Fibroblast of skin of abdomen (primary cell): ENCODE measurements around the gene TACO1.

Experiments used
- DNase-seq: peaks from one replicate; pipeline ENCODE4 v3.0.0-alpha.2; 2013

TACO1 gene

DNA sequence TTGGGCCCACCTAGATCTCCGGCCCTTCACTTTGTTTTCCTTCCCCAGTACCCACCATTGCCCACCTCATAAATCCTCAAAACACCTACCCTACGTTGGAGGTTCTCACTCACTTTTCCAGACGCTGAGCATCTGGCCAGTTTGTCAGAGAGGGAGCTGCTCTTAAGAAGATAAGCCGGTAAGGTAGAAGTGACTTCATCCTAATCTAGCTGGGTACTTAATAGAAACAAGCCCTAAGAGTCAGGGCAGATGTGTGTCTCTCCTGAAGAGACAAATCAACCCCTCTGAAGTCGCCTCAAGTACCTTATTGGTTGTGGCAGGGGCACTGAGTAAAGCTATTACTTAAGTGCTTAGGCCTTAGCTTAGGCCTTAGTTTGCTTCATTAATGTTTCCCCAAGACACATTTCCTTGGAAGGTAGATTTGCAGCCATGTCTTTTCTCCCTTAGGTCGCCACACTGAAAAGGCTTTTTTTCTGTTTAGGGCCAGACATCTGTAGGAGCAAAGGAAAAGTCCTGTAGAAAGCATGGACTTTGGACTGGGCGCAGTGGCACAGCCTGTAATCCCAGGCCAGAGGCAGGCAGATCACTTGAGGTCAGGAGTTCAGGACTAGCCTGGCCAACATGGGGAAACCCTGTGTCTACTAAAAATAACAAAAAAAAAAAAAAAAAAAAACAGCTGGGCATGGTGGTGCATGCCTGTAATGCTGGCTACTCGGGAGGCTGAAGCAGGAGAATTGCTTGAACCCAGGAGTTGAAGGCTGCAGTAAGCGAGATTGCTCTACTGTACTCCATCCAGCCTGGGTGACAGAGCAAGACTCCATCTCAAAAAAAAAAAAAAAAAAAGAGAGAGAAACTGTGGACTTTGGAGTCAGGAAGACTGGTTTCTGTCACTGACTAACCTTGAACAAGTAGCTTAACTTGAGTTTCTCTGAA lies 1.0 kb downstream of the TACO1 start:
- DNase-seq, result no peak

DNA sequence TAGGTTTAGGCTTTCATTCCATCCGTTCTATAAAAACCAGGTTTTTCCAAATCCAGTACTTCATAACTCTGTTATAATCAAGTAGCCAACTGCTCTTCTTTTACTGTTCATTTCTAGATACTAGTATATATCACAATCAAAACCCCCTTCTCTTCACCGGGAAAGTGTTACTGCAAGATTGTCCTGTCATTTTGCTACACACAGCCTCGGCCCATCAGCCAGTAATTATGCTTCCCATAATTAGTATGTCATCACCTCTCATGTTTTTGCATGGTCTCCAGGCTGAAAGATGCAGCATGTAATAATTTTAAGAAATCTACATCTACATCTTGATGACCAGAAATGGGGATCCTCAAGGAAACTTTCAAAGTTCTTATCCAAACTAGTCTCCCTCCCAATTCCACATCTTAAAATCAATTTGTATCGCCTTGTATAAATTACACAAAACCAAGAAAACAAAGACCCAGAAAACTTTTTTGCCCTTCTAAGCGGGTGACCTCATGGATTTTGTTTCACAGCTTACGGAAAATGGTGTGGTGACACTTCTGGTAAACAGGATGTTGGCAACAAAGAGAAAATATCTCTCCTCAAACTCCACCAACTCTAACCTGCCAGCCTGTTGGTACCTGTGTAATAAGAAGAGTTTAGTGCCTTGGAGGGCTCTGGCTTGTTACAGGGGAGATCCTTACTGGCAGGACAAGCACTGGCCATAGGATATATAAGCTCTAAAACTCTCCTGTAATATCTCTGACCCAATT lies 9.3 kb downstream of the TACO1 start:
- DNase-seq, result no peak

DNA sequence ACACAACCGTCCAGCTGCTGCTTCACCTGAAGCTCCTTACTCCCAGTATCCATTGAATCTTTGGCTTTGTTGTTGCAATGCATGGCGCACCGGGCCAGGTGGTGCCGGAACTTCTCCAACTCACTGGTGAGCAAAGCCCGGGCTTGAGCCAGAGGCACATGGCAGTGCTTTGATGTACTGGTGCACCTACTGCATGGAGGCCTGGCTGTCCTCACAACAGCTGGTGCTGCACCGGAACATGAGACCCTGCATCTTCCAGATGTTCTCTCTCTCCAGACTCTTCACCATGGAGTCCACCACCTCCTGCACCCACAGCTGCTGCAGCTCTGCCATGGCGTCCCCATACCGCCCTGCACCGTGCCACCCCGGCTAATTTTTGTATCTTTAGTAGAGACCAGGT lies 10.2 kb downstream of the TACO1 start:
- DNase-seq, result no peak

DNA sequence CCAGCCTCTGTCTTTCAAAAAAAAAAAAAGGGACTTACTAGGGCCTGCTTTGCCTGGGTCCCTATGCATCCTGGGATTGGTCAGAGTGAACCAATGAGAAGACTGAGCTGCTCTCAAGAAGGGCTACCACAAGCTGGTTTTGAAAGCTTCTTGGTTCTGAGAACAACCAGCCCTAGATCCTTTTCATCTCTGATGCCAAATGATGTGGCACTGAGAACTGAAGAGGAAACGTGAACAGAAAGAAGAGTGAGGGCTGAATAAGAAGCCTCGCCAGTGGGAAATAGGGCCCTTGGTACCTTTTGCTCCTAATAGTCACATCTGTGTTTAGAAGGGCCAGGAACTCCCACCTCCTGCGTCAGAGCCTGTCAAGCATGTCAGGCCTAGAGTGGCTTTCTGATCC lies 10.7 kb downstream of the TACO1 start:
- no peak for DNase-seq

DNA sequence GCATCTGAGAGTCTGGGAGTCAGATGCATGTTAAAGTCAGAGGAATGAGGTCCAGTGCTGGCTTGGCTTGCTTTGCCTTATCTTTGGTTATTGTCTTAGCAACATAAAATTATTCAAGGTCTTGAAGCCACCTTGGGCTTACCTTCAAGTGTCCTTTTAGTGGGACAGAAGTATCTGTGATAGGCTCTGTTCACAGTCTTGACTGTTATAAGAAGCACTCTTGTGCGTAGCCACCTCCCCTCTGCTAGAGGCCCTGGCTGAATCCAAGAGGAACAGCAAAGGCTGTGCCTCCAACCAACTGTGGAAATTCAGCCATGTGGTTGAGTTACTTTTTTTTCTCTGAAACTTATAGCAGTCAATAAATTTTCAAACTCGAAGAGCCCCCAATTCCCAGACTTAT lies 13.0 kb downstream of the TACO1 start:
- no peak for DNase-seq

DNA sequence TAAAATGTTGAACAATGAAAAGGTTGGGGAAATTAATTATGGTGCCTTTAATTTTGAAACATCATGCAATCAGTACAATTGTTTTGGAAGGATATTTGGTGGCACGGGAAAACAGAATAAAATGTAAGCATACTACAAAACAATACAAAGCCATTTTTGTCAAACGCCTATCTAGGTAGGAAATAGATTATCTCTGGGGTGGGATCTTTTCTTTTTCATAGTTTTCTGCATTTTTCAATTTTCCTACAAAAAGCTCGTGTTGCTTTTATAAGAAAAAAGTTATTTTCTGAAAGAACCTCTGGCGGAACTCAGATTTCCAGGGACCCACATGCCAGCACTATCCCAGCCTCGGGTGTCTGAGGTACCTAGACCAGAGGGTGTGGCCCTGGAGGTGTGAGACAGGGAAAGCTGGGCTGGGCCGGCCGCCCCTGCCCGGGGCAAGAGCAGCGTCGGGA lies 20.6 kb downstream of the TACO1 start:
- DNase-seq, result no peak

DNA sequence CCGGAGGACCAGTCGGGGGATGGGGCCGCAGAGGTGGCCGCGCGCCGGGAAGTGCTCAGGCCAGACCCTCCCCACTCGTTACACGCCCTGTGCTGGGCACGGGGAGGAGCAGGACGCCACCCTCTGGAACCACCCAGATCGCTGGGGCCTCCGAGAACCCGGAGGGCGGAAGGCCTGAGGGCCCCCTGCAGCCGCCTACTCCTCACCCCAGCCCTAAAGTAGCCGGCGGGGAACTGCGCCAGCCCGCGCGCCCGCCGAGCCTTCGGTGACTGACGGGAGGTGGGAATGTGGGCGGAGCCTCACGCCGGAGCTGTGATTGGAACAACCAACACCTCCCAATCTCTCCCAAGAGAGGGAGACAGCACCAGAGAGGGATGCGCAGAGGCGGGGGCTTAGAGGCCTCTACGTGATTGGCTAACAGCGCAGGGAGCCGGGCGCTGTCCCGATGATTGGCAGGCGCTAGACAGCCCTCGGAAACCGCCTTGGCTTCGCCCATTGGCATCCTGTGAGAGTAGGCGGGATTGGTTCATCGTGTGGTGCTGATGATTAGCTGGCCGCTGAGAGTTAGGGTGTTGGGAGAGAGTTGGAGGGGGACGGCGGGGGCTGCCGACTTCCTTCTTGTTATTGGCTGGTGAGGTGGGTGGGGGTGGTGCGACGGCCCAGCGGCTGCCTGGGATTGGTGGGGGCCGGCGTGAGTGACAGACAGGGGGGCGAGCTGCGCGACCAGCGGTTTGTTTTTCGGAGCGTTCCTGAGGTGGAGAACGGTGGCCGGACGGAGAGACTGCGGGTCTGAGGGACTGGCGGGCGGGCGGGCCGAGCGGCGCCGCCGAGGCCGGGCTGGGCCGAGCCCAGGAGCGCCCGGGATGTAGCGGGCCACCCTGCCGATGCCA lies 21.2 kb downstream of the TACO1 start, which contains the start of gene MAP3K3:
TSS of gene MAP3K3 (plus strand) at position 734 of the 890 bp plus-strand sequence. CDS start 343 bp downstream, outside the sequence.
- DNase-seq, result peak; percentile 100

DNA sequence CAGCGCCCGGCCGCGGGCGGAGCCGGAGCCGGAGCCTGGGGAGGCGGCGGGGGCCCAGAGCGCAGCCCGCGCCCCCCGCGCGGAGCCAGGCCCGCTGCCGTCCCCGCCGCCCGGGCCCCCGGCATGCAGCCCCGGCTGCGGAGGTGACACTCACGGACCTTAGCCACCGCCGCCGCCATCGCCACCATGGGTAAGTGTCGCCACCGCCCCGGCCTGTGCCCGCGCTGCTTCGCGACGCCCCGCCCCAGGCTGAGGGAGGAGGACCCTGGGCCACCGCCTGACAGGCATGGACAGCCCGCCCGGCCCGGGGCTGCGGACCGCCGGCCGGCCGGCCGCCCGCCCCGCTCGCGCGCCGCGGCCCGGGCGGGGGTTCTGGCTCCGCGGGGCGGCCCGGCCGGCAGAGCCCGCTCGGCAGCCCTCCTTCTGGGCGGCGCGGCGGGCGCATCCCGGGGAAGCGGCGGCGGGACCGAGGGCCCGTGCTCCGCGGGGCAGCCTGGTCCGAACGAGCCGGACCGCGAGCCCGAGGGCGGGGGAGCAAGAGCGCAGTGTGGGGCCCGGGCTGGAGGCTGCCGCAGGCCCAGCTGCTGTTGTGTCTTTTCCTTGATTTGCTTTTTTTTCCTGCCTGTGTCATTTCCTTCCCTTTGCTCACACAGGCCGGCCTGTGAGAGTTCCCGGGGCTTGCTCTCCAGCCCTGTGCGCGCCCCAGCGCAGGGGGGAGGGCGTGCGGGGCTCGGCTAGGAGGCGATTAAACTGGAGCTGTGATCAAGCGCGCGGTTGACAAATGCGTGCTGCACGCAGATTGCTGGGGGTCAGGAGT lies 22.1 kb downstream of the TACO1 start:
- peak; percentile 55 for DNase-seq

DNA sequence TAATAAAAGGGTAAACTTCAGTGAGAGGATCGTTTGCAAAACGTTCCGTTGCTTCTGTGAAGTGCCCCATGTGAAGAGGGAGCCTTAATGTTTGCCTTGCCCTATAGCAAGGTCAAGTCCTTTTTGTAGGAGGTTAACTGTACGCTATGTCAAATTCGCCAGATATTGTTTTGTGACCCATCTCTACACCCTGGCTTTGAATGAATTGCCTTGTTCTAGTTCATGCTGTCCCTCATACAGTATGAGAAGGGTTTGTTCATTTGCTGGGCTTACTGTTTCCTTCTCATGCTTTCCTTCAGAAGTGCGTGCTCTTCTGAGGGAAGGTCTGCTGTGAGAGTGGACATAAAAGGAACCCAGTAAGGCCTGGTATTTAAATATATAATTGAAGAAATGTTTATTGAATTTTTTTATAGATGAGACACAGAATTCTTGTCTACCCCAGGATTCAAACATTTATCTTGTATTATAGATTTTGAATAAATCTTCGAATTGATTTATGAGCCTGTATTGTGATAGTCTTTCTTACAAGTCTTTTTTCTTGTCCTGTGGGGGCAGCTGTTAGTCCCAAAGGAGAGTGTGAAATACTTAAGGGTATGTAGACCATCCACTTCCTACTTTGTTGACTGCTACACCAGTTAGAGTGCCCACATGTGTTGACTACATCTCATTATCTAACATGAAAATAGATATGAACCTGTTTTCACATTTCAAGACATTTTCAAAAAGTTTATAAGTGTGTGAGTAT lies 23.3 kb downstream of the TACO1 start:
- no peak for DNase-seq

DNA sequence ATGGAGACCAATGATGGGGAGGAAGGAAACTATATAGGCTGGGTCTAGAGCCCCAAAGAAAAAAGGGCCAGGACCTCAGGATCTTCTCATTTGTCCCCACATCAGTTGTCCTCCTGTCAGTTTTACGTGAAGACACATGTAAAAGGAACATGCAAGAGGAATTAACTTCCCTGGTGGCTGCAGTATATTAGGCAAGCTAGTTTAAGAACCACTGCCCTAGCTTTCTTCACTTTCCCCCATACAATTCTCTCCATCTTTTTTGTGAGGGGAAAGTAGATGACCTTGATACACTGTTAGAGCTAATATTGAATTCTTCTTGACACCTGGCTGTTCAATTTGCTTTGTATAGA lies 23.8 kb downstream of the TACO1 start:
- no peak for DNase-seq

DNA sequence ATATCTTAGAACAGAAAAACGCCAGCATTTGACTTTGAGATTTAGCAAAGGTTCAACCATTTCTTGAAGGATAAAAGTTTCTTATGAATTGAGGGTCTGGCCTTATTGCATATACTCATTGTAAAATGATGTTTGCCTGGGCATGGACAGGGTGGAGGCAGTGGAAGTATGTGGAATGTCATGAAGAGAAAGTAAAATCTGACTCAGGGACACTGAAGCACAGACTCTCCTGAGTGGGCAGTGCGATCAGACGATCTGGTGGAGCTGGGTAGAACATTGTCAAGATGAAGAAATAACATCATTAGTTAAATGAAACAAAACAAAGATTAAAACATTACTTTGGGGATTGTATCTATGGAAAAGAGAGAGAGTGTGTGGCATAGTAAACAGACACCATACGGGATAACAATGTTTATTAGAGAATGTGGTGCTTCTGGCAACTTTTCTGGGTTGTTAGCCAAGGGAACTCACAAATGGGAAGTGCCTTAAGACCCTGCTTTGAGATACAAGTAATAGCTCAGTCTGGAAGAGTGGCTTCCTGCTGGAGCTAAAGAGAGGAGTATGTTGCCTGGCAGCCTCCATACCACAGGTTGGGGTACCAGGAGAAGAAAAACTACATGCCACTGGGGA lies 26.0 kb downstream of the TACO1 start:
- DNase-seq, result peak; percentile 17

DNA sequence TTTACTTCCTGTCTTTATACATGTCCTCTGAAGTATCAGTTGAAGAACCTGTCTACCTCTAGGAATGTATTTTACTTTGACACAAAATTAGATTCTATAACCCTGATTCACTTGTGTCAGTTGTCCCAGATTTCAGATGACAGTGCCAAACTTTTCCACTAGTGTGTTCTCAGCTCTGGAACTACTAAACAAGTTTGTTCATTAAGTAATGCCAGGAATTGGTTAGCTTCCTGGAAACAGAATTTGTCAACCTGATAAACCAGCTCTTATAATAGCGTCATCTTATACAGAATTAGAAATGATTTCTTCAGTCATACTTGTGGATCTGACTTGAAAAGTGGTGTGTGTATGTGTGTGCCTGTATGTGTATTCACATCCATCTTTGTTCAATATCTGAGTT lies 28.9 kb downstream of the TACO1 start:
- no peak for DNase-seq

DNA sequence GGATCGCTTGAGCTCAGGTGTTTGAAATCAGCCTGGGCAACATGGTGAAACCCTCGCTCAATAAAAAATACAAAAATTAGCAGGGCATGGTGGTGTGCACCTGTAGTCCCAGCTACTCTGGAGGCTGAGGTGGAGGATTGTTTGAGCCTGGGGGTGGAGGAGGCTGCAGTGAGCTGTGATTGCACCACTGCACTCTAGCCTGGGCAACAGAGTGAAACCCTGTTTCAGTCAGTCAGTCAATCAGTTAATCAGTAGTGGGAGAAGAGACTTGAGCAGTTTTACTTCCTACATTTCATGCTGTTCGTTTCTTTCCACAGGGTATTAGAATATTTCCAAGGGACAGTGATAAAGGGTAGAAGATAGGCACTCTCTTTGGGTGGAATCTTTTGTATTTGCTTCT lies 30.4 kb downstream of the TACO1 start:
- no peak for DNase-seq

DNA sequence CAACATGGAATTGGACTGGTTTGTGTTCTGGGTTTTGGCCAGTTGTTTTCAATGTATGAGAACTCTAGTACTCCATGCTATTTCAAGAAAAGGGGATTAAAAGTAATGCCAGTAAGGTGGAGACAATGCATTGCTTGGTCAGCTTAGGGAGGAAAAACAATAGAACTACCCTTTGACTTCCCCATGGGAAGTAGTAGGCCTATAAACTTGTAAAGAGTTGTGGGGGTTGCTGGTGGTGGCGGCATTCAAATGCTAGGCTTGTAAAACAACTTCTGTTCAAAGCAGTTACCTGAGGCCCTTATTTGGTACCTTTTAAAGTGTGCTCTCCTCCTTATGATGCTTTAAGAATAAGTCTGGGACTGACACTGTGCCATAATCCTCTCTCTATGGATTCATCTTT lies 30.9 kb downstream of the TACO1 start:
- no peak for DNase-seq

DNA sequence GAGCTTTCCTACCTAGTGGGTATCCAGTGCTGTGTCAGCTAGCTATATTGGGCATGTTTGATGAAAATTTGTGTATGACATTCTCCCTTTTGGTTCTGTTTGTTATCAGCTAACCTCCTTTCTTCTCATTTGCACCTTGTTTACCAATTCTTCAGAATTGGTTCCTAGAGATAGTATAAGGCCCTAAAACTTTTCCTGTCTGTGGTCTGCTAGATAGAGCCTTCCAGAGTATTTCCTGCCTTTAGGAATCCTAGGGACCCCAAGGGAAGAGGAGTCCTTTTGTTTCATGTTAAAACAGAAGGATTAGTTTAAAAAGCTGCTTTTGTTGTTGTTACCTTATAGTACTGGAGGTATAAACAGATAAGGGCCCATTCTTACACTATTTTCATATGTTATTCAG lies 33.0 kb downstream of the TACO1 start:
- no peak for DNase-seq

DNA sequence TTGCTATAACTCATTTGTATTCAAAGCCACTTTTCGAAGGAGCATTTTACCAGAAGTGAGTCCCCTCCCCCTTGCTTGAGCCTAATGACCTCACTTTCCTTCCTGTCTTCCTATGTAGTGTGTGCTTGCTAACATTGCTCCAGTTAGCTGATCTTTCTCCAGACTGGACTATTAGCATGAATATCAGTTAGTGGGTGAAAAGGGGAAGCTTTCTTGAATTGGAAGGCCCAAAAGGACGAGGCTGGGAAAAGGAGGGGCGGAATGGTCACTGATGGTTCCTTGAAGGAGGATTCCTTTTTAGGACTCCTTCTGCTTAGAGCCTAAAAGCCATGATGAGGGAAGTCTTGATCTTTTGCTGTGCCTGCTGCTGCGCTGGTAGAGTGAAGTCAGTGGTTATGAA lies 33.5 kb downstream of the TACO1 start:
- DNase-seq, result peak; percentile 7

DNA sequence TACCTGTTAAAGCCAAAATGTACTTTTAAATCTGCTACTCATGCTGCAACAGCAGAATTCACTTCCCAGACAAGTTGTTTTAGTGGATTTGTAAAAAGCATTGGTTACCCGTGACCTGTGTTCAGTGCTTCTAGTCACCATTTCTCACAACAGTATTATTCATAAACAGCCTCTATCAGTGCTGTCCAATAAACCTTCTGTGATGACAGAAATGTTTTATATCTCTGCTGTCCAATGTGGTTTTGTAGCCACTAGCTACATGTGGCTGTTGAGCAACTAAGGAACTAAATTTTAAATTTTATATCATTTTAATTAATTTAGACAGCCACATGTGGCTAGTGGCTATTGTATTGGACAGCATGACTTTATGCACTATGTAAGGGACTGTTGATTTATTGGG lies 34.1 kb downstream of the TACO1 start:
- DNase-seq, result peak; percentile 29

DNA sequence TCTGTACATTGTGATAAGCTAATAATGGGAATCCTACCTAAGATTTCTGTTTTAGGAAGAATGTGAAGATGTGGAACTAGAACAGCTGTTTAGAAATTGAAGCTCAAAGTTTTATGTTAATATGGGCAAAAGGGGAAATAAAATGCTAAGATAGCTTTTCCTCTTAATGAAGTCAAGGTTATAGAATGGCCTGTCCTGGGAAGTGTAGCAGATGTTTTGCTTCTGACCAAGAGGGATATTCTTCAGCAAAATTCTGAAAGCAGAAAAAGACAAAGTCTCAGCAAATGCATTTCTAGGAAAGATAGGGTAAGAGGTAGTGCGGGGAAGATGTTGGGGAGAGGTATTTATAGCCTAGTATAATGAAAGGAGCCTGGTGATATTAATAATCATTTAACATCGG lies 34.6 kb downstream of the TACO1 start:
- DNase-seq, result no peak

DNA sequence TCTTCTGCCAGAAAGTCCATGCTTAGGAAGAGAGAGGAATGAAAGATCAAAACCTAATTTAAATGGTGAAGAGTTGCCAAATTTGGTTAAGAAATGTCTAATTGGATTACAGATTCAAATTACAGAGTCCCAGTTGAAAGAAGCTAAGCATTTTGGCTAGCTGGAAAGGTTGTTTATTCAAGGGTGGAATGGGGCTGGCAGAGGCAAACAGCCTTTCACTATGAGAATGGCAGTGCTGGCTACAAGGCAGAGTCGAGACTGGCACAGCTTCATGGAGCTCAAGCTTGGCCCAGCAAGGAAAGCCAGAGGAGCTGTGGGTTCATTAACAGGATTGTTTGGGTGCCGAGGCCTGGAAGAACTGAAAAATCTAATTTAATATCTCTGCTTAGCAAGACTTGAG lies 35.1 kb downstream of the TACO1 start:
- no peak for DNase-seq

DNA sequence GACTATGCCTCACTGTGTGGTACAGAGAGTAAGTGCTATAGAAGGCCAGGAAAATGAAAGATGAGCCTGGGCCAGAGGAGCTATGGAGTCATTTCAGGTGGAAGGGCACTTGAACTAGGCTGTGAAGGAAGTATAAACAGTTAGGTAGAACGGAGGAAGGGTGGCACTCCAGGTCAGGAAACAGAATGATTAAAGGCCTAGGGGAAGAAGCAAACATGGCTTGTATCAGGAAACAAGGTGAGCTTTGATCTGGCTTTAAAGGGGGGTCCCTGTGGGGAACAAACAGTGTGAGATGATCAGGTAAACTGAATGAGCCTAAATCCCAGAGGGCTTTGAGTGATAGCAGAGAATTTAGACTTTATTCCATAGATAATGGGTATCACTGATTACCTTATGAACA lies 38.4 kb downstream of the TACO1 start:
- DNase-seq, result no peak

DNA sequence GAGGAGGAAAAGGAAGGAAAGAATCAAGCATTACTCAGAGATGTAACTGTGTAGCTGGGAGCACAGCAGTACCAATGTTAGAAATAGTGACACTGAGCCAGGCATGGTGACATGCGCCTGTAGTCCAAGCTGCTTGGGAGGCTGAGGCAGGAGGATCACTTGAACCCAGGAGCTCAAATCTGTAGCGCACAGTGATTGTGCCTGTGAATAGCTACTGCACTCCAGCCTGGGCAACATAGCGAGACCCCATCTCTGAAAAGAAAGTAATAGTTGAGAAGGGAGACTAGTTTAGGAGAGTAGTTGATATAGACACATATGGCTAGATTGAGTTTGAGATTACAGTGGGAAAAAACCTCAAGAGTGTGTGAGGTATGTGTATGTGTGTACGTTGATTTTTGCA lies 39.3 kb downstream of the TACO1 start:
- DNase-seq, result no peak
